GM19438 (cell line): Measurements from ENCODE around the gene DCDC2C.
"Not testable (repeated sequence)": the region's sequence is repeated elsewhere in the genome, so short reads cannot be mapped to it uniquely, and the experiment has no call there.

Source experiments
- ATAC-seq: cut with Tn5 transposase; IDR thresholded peaks from one replicate; pipeline ENCODE4 v1.9.1; 2021; ENCODE audit warnings: low read depth; ENCODE audit not compliant: unreplicated experiment

The DCDC2C gene

DNA sequence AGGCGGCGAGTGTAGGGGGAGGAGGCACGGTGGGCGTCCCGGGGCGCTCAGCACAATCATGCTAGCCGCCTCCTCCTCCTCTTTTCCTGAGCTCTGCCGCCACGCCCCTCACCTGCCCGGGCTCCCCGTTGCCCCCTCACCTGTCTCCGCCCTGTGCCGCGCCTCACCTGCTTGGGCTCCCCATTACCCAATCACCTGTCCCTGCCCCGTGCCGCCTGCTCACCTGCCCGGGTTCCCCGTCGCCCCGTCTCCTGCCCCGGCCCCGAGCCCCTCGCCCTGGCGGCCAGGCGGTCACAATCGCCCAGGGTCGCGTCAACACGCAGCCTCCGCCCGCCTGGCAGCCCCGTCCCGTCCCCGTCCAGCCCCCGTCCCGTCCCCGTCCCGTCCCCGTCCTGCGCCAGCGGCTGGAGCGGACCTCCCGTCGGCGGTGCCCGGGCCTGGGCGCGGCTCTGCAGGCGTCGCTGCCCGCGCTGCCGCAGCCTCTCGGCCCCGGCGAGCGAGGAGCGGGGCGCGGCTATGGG lies at the start of gene DCDC2C:
DCDC2C (plus strand) TSS at position 340 of the 521 bp plus-strand sequence; CDS start at position 517, 177 bp downstream.
- no peak for ATAC-seq

DNA sequence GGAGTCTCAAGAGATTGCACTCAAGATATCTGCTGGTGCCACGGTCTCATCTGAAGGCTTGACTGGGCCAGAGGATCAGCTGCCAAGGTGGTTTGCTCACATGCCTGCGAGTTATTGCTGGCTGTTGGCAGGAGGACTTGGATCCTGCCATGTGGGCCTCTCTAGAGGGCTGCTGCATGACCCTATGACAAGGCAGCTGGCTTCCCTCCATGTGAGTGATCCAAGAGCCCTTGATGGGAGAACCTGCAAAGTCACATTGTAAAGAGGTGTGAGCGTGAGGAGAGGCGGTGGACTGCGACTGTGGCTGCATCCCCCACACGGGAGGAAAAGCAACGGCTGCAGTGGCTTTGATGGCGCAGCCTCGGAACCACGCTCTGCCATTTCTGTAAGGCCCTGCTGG lies 49.4 kb upstream of the DCDC2C start:
- no peak for ATAC-seq

- no peak for ATAC-seq
Measured at GRCh38 chr2:3654531-3655225, 48.7 kb upstream of the DCDC2C start.

- ATAC-seq: no peak
Measured at GRCh38 chr2:3655871-3656761, 47.3 kb upstream of the DCDC2C start.

DNA sequence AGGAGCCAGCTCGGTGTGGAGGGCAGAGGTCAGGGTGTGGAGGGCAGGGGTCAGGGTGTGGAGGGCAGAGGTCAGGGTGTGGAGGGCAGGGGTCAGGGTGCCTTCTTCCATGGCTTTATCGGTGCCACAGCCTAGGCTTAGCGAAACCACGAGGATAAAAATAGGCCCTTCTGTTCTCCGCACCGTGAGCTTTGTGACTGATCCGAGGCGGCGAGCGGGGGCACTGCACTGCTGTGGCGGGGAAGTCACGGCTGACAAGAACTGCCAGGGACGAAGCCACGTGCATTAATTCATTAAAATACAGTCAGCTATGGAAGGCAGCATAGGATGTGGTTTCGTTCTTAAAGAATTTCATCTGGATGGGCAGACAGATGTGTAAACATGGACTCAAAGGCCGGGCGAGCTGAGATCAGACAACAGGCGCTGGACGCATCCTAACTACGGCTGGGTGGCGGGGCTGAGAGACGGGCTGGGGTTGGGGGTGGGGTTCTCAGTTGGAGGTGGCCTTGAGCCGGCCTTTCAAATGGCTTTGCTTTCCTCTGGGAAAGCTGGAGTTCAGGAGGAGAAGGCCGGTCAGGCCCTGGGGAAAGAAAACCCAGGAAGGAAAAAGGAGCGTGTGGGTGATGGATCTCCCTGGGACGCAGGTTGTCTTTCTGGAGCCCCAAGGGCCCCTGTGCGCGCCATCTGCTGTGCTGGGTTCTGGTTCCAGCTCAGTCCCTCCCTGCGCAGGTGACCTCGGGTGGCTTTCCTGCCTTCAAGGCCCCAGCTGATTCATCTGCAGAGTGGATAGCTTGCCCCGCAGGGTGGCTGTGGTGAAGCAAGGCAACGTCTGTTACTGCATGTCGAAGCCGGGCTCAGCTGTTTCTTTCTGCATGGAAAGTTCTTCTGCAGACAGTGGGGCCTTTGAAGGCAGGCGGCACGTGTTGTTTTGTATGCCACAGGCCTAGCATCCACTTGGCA lies 46.3 kb upstream of the DCDC2C start:
- no peak for ATAC-seq

DNA sequence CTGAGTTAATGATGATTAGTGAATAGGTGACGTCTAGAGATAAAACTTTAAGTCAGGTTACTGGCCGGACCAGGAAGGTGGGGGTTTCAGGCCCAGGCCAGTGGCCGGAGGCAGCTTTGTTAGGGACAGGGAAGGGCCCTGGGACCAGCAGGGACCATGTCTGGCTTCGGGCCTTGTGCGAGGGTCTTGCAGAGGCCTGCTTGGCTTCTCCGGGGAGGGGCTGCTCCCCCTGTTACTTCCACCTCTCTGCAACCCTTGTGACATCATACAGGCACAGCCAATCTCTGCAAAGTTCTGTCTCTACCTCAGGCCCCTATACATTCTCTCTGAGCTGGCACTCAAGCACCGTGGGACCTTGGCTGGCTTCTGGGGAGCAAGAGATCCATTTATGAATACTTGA lies 45.5 kb upstream of the DCDC2C start, which contains the start of gene ALLC:
ALLC (plus strand) TSS at position 320 of the 400 bp plus-strand sequence. CDS start 12,958 bp downstream, outside the sequence.
- ATAC-seq: no peak

- no peak for ATAC-seq
Measured at GRCh38 chr2:3659447-3660432, 43.6 kb upstream of the DCDC2C start.

DNA sequence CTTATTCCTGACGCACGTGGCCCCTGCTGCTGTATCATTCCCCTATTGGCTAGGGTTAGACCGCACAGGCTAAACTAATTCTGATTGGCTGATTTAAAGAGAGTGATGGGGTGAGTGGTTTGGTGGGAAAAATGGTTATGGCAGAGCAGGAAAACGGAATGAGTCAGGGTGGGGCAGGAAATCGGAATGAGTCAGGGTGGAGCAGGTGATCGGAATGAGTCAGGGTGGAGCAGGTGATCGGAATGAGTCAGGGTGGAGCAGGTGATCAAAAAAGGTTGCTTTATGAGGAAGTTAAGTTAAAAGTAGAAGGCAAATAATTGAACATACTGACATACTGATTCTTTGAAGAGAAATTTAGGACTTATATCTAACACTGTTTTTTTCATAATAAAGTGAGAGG lies 42.7 kb upstream of the DCDC2C start:
- not testable (repeated sequence) for ATAC-seq

DNA sequence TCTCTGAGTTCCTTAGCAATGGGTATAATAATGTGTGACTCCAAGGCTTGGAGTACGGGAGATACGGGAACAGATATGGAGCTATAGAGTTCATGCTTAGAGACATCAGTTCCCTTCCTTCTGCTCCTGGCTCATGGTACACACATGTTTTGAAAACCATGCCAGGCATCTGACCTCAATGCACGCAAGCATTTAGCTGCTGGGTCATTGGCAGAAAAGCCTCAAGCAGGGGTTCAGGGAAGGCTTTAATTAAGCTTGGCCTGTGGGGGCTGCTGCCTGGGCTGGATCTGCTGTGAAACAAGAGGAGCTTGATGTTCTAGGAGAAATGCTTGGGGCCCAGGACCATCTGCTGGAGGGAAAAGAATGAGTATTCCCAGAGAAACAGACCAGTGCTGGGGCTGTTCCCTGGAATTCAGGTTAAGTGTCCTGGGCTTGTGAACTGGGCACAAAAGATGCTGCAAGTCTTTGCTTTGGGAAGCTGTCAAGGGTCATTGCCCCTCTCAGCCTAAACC lies 42.2 kb upstream of the DCDC2C start:
- ATAC-seq: no peak

- ATAC-seq: no peak
Measured at GRCh38 chr2:3662239-3662638, 41.1 kb upstream of the DCDC2C start.

GRCh38 chr2:3664118-3664517 lies 39.3 kb upstream of the DCDC2C start:
- ATAC-seq: no peak

DNA sequence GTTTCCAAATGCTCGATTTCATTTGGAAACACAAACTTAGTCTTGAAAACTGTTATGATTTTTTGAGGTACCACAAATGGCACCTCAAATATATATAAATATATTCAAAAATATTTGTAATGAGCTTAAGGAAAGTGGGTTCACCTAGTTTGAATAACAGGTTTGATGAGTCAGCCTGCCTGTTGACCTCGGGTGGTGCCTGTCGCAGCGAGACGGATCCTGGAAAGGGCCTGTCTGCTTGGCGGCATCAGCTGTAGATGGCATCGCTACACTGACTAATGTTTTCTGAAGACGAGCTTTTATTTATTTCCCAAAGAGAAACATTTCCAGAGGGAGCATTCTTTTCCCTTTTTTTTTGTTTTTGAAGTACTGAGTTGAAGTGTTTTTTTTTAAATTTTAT lies 38.5 kb upstream of the DCDC2C start:
- ATAC-seq: no peak

- ATAC-seq: no peak
Measured at GRCh38 chr2:3665886-3666612, 37.3 kb upstream of the DCDC2C start.

- ATAC-seq: no peak
Measured at GRCh38 chr2:3666613-3666975, 36.8 kb upstream of the DCDC2C start.

DNA sequence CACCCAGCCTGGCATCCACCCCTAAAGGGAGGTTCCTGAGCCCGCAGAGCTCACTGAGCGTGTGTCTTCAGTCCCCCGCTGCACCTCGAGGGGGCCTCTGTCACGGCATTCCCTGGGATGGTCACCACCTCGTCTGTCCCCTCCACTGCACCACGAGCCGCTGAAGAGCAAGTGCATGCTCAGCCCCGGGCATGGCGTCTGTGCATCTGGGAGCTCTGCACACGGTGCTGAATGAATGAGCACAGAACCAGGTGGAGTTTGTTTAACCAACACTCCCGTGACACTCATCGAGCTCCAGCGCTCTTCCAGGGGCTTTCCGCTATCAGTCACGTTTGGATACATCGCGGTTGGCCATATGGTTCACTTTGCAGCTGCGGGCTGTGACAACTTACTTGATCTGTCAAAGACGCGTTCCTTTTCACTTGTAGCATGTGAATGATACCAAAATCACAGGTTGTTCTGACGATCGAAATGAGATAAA lies 36.2 kb upstream of the DCDC2C start:
- no peak for ATAC-seq

DNA sequence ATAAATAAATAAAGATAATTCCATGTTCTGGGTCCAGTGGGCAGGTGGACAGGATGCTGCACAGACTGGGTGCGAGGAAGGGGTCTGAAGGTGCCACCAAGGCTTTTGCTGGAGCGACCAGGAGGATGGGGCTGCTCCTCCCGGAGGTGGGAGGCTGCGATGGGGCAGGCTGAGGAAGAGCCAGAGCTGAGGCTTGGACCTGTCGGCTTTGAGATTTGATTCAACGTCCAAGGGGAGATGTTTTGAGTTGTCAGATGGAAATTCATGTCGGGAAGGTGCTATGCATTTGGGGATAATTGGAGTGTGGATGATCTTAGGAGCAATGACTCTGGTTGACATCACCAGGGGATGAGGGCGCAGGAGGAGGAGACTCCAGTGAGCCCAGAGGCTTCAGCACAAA lies 33.7 kb upstream of the DCDC2C start:
- ATAC-seq: no peak

- ATAC-seq: no peak
Measured at GRCh38 chr2:3670376-3670775, 33.0 kb upstream of the DCDC2C start.

GRCh38 chr2:3670941-3671340 lies 32.4 kb upstream of the DCDC2C start:
- no peak for ATAC-seq
